Activated CD8-positive, alpha-beta memory T cell treated with anti-CD3 and anti-CD28 coated beads for 36 hours (primary cell): ENCODE data around the gene TOM1L2. TPM values are rescaled to one million over a fixed set of nuclear protein-coding genes. Genes with fewer than 3 reads are reported as not detected.
"Not testable (repeated sequence)": the region's sequence is repeated elsewhere in the genome, so short reads cannot be mapped to it uniquely, and the experiment has no call there.

Source experiments
- CTCF ChIA-PET: fragments of 350-600 bp; sonication (Branson Sonifier 250); formaldehyde crosslinking; loops from one replicate; lab custom pipeline; 2021; ENCODE audit warnings: antibody characterized with exemption; lab: Charles Lee
- POLR2A ChIA-PET: fragments of 350-600 bp; sonication (Branson Sonifier 250); formaldehyde crosslinking; loops from one replicate; lab custom pipeline; 2021; ENCODE audit warnings: antibody characterized with exemption; lab: Charles Lee
- total RNA-seq, 2 experiments: library from RNA; stranded (reverse); gene quantifications; one replicate each; pipeline ENCODE4 v1.2.3, GENCODE V29; 2021

TOM1L2 gene
- total RNA-seq, 2 experiments from 2014 or later = 7.9 to 9.8 TPM

DNA sequence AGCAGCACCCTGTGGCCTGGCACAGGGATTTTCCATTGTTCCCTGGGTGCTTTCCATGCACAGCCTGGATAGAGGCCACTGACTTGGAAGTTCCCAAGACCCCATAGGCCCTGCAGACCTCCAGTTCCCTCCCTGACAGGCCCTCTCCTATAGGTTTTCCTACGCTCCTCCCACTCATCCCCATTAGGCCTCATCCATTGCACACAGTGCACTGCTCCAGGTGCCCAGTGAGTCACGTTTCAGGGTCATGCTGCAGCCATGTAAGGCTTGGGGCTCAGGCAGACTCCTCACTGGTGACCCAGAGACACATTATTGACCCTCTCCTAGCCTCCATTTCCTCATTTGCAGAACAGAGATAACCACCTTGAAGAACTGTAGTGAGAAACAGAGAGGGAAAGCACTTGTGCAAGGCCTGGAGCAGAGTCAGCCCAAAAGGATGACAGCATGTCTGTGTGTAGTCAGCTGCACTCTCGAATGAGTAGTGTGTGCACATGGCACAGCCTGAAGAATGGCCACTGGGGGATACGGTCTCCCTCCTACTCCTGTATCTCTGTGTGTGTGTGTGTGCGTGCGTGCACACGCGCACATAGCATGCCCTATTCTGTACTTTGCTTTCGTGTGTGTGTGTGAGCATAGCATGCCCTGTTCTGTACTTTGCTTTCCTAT is 27.3 kb upstream of the TOM1L2 start:
- ChIA-PET POLR2A (no interaction called here), CTCF (no interaction called here)

DNA sequence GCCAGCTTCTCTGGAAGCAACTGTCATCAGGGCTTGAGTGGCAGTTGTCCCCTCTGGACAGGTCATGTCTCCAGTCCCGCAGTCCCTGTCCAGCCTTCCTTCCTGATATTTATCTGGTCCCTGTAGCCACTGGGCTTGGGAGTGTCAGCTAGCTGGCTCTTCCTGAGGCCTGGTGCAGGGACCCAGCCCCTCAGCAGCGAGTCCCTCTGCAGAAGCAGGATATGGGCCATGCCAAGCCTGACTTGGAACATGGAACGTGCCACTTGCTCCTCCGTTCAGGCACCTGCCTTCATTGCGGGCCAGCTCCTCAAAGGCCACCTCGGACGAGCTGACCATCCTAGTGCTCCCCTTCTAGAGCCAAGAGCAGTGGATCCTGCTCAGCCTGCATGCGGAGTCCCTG is 26.7 kb upstream of the TOM1L2 start:
- CTCF ChIA-PET = no interaction called here
- POLR2A ChIA-PET = no interaction called here

DNA sequence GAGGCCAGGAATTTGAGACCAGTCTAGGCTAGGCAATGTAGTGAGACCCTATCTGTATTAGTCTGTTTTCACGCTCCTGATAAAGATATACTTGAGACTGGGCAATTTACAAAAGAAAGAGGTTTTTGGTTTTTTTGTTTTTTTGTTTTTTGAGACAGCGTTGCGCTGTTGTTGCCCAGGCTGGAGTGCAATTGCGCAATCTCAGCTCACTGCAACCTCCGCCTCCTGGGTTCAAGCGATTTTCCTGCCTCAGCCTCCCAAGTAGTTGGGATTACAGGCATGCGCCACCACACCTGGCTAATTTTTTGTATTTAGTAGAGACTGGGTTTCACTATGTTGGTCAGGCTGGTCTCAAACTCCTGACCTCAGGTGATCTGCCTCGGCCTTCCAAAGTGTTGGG is 23.7 kb upstream of the TOM1L2 start:
- POLR2A ChIA-PET = not testable (repeated sequence)
- CTCF ChIA-PET = interaction anchor here (2.1 kb wide), 1 partner anchor 38 kb away, joined by 6 read pairs; no protein-coding TSS in a partner anchor

DNA sequence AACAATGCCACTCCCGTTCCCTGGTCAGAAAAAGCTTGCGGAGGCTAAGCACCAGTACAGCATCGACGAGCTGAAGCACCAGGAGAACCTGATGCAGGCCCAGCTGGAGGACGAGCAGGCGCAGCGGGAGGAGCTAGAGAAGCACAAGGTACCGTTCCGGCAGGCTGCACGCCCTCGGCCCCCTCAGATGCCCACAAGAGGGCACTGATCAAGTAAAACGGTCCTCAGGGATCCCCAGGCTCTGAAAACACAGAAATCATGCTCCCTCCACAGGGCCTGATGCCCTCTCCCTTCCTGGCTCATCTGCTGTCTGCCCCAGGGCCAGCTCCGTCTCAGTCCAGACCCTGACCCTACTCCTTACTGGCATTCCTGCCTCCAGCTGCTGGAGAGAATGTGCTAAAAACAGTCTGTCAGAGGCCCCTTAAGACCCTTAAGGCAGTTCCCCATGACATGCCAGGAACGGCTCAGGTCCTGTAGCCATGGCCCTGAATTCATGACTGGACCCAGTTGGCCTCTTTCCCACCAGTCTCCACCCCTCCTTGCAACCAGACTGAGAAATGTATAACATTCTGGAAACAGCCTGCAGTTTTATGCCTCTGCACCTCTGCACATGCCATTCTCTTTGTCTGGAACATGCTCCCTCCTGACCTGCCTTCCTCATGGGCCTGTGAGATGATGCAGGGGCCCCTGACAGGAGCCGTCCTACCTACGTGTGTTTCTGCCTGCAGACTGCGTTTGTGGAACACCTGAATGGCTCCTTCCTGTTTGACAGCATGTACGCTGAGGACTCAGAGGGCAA is 22.3 kb upstream of the TOM1L2 start:
- CTCF ChIA-PET = interaction anchor here (0.9 to 2.1 kb wide), 2 partner anchors 8 to 39 kb away, joined by 3 to 6 read pairs; no protein-coding TSS in a partner anchor
- POLR2A ChIA-PET = interaction anchor here (0.6 kb wide), 1 partner anchor 36 kb away, joined by 5 read pairs; no protein-coding TSS in a partner anchor

DNA sequence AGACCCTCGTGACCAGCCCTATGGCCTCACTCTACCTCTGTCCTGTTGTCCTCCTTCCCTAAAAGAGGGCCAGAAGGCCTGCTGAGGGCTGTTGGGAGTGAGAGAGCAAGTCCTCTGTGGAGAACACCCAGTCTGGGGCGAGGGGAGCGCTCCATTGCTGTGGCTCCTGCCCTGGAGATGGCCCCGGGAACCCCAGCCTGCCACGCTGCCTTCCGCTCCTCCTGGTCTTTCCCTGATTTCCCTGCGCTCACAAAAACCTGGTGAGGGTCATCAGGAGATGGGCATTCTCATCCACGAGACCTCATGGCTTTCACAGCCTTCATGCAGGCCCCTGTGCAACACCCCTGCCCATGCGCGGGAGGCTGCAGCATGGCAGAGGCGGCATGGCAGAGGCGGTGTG is 21.7 kb upstream of the TOM1L2 start:
- POLR2A ChIA-PET = no interaction called here
- CTCF ChIA-PET = no interaction called here

DNA sequence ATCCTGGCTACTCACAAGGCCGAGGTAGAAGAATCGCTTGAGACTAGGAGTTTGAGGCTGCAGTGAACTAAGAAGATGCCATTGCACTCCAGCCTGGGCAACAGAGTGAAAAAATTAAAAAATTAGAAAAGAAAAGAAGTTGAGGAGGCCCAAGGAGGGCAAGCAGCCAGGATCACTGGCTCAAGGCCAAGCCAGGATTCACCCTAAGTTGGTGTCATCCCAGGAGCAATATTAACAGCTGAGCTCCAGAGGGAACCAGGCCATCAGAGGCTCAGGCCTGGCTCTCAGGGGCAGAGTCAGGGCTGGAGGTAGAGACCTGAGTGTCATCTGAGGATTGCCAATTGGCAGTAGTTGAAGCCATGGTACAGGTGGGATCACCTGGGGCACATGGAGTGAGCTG is 21.2 kb upstream of the TOM1L2 start:
- POLR2A ChIA-PET = no interaction called here
- CTCF ChIA-PET = no interaction called here

DNA sequence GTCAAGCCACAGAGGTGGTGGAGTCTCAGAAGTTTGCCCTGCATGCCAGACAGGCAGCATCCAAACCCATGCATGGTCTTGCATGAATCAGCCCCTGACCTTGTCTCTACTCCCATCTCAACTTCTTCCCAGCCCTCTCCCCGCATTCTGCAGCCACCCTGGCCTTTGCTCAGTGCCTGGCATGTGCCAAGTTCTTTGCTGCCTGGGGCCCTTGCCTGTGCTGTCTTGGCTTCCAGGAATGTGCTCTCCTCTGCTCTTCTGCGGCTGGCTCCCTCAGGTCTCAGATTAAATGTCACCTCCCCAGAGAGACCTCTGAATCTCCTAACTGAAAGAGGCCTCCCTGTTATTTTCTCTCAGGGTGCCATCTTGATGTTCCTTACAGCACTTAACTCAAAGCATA is 18.1 kb upstream of the TOM1L2 start:
- ChIA-PET CTCF (no interaction called here), POLR2A (no interaction called here)

DNA sequence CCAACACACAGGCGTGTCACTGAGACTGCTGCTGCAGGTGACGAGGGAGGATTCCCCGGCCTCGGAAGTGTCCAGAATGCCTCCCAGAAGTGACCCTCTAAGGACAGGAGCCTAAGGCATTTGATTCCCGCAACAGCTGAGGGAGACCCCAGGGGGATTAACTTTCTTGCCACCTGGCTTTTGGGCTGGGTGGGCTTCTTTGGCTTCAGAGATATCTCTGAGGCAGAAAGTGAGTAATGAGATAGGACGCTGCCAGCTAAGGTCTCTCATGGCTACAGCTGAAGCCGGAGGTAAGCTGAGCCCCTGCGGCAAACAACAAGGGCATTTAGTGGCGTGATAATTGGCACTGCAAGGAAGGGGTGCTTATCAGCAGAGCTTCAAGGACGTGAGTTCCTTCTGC is 17.4 kb upstream of the TOM1L2 start:
- CTCF ChIA-PET = no interaction called here
- POLR2A ChIA-PET = no interaction called here

DNA sequence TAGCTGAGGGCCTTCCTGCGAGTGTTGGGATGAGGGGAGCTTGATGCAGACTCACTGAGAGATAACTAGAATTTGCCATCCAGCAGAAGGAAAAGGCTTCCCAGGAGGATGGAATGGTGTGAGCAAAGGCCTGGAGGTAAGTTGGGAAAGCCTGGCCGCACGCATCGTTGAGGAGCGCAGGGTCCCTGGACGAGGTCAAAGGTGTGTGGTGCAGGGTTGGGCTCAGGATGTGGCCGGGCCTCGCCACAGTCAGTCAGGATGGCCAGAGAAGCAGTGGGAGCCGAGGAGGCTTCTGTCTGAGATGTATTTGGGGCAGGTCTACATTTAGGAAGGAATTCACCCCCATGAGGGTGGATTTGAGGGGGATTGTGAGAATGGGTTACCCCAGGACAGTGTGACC is 16.9 kb upstream of the TOM1L2 start:
- ChIA-PET CTCF (no interaction called here), POLR2A (no interaction called here)

DNA sequence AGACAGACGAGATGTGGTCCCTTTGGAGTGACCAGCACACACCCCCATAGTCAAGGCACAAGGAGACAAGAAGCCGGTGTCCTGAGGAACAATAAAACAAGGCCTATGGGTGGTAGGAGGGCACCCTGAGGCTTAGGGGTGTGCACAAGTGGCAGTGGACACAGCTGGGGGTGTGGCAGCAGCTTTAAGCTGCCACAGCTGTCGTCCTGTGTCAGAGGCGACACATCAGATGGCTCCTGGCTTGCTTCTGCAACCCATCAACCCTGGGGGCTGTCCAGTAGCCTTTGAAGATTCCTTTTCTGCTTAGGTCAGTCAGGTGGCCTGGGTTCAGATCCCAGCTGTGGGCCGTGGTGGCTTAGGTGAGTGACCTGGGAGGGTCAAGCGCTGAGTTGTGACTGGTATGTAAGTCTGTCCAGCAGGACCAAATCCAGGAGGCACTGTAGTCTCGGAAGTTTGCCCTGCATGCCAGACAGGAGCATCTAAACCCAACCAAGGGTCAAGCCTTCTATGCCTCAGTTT is 16.3 kb upstream of the TOM1L2 start:
- CTCF ChIA-PET = no interaction called here
- POLR2A ChIA-PET = no interaction called here

DNA sequence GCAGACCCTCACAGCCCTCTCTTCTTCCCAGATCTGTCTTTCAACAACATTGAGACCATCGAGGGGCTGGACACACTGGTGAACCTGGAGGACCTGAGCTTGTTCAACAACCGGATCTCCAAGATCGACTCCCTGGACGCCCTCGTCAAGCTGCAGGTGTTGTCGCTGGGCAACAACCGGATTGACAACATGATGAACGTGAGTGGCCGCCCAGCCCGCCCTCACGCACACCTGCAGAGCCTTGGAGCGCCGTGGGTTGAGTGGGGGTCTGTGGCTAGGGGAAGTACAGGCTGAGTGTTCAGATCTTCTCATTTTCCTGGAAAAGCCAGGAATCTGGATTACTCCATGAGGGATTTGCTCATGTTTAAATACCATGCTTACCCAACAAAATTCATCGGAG is 15.7 kb upstream of the TOM1L2 start:
- POLR2A ChIA-PET = no interaction called here
- CTCF ChIA-PET = no interaction called here

DNA sequence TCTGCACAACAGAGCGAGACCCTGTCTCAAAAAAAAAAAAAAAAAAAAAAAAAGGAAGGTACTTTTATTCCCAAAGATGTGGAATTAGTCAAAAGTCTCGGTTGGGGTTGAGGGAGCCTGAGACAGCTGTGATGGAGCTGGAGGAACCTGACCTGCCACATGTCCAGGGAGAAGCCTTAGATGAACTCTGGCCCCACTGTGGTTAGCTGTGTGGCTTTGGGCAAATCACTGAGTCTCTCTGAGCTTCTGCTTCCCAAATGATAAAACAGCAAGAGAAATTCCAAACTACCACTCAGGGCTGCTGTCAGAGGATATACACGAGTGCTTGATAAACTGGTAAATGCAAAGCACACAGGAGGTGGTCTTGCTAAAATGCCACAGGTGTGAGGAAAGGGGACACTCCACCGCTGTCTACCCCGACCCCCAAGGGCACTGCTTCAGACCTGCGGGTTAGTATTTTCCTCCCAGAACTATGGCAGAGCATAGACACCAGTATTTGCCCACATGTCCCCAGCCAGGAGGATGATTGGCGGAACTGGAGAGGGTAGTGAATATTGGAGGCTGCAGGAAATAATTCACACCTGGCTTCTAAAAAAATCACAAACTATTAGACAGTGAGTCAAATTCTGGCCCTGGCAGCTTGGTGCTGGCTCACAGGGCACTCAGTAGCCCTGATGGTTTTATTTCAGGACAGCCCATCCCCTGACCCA is 15.1 kb upstream of the TOM1L2 start:
- ChIA-PET POLR2A (no interaction called here), CTCF (interaction anchor here (0.6 to 0.7 kb wide), 2 partner anchors 11 to 21 kb away, joined by 3 read pairs; no protein-coding TSS in a partner anchor)

DNA sequence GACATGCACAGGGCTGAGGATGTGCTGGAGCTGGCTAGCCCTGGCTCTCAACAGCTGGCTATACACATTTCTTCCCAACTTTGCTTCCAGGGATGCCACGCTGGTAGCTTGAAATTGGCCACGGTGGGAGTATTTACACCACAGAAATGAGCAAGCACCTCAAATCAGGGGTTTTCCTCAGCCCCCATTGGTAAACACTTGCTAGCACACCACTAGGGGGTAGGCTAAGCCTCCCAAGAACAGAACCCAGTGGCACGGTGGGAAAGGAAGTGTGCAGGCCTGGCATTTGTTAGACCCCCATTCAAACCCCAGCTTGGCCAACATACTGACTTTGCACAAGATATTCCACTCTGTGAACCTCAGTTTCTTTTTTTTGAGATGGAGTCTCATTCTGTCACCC is 13.4 kb upstream of the TOM1L2 start:
- CTCF ChIA-PET = interaction anchor here (0.9 to 1.9 kb wide), 3 partner anchors 13 to 48 kb away, joined by 3 to 7 read pairs (median 5); partner anchors contain the start of genes DRC3 and TOM1L2
- POLR2A ChIA-PET = no interaction called here

DNA sequence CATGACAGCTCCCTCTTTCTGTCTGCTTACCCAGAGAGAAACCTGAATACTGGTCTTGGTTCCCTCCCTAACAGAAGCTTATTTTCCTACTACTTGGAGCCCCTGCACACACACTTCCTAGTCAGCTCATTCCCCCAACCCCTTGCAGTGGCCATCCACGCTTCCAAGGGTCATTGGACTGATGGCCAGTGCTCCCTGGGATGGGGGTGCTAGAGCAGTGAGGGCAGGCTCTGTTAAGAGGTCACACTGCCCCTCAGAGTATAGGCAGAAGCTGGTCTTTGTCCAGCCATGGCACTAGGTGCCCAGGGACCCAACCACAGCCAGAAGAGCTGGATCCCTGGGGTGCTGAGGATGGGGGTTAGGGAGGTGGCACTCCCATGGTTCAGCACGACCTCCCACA is 13.0 kb upstream of the TOM1L2 start:
- POLR2A ChIA-PET = no interaction called here
- CTCF ChIA-PET = interaction anchor here (0.9 to 1.9 kb wide), 3 partner anchors 13 to 49 kb away, joined by 3 to 7 read pairs (median 5); partner anchors contain the start of genes DRC3 and TOM1L2

DNA sequence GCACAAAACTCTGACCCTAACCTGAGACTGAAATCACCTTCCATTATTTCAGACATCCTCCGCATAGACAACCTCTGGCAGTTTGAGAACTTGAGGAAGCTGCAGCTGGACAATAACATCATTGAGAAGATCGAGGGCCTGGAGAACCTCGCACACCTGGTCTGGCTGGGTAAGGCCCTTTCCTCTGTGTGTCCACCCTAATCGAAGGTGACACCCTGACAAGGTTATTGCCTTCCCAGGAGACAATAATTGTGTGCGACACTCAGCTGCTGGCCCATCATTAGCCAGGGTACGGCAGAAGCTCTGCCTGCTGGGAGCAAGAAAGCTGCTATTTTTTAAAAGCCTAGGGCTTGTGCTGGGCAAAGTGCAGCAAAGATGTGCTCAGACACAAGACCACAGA is 11.6 kb upstream of the TOM1L2 start:
- ChIA-PET POLR2A (no interaction called here), CTCF (no interaction called here)

DNA sequence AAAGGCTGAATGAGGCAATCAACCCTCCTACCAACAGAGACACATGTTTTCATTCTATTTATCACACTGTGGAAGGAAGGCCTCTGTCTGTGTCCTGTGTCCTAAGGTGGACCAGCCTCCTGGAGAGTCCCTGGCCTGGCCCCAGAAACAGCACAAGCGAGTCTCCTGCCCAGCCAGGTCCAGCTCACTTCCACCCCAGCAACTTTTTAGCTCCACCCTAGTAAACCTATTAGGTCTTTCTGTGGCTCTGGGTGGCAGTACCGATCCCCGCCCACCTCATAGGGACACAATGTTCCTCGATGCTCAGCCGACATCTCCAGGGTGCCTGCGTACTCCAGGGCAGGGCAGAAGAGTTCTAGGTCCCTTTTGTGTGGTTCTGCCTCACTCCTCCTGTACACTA is 11.2 kb upstream of the TOM1L2 start:
- POLR2A ChIA-PET = no interaction called here

DNA sequence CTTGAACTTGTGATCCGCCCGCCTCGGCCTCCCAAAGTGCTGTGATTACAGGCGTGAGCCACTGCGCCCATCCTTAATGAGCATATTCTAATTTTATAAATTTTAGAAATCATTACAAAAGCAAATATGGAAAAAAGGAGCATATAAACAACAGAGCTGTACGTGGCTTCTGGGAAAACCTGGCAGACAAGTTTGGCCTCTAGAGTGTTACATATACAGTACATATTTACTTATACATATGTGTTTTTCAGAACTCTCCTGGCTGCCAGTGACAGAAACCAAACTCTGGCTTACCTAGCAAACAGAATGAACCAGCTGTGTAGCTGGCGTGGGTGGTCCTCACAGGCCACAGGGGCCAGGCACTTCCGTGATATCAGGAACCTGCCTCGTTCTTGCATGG is 10.6 kb upstream of the TOM1L2 start:
- CTCF ChIA-PET = no interaction called here
- POLR2A ChIA-PET = no interaction called here

More for the DNA sequence above, 11.2 kb upstream of the TOM1L2 start:
- CTCF ChIA-PET = no interaction called here

DNA sequence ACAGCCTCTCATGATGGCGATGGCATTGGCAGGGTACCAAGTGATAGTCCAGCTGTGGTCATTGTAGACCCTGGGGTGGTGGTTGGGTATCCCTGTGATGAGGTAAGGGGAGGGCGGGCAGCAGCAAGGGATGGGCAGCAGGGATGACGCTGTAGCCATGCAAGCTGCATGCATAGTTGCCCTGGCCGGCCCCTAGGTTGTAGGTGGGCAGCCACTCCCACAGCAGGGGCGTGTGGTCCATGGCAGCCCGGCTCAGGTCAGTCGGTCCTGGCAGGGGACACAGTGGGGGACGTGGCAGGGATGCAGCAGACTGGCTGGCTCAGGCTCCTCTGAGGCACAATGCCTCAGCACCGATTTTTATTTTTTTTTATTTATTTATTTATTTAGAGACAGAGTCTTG is 9.1 kb upstream of the TOM1L2 start:
- POLR2A ChIA-PET = no interaction called here
- CTCF ChIA-PET = no interaction called here

DNA sequence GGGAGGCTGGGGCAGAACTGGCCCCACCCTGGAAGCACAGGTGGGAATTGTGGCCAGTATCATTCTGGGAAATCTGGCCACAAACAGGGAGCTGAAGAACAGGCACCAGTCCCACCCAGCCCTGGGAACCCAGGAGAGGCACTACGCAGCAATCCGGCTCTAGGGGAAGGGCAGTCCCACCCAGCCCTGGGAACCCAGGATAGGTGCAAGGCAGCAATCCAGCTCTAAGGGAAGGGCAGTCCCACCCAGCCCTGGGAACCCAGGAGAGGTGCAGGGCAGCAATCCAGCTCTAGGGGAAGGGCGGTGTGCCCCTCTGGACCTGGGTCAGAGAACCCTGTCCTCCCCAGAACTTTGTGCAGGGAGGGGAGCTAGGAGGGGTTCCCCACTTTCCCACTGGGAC is 7.6 kb upstream of the TOM1L2 start:
- POLR2A ChIA-PET = no interaction called here
- CTCF ChIA-PET = interaction anchor here (1.3 kb wide), 1 partner anchor 52 kb away, joined by 3 read pairs; no protein-coding TSS in a partner anchor
